ENCODE measurements around the gene SLC22A15.

GRCh38 chr1:116044071-116044470 is 67.8 kb downstream of the SLC22A15 start:
- TF ChIP-seq CTCF (optimal IDR thresholded peaks at IDR 0.05 in 1 of 3, IDR thresholded peaks at IDR 0.05 in 1 of 3, conservative IDR thresholded peaks at IDR 0.05 in 1 of 3; ENCODE audit: extremely low read depth in 1 of 3, insufficient read depth in 2 of 3, low read length in 3 of 3) (no peak), EZH2 (IDR thresholded peaks at IDR 0.05; ENCODE audit: low read length) (no peak)

All from keratinocyte (primary cell).